Neuron (in vitro differentiated cells): ENCODE data around the gene CD58.

ENCODE experiments used
- H2AFZ ChIP-seq: one replicate; pipeline ENCODE4 v1.6.1; 2013; ENCODE audit warnings: low read depth, mild to moderate bottlenecking, inconsistent platforms, low read length, moderate library complexity
- H3K27me3 ChIP-seq: one replicate; pipeline ENCODE4 v1.6.1; 2013; ENCODE audit warnings: low read length; ENCODE audit not compliant: insufficient read depth
- H3K36me3 ChIP-seq: one replicate; pipeline ENCODE4 v1.6.1; 2013; ENCODE audit warnings: low read length; ENCODE audit not compliant: insufficient read depth
- H3K4me1 ChIP-seq: one replicate; pipeline ENCODE4 v1.6.1; 2013; ENCODE audit warnings: low read length; ENCODE audit not compliant: insufficient read depth
- H3K4me3 ChIP-seq: 2 replicates; pipeline ENCODE4 v1.5.1; 2013; ENCODE audit warnings: mild to moderate bottlenecking, low read length, moderate library complexity
- H3K9me3 ChIP-seq: one replicate; pipeline ENCODE4 v1.6.1; 2013; ENCODE audit warnings: low read length

CD58 gene

DNA sequence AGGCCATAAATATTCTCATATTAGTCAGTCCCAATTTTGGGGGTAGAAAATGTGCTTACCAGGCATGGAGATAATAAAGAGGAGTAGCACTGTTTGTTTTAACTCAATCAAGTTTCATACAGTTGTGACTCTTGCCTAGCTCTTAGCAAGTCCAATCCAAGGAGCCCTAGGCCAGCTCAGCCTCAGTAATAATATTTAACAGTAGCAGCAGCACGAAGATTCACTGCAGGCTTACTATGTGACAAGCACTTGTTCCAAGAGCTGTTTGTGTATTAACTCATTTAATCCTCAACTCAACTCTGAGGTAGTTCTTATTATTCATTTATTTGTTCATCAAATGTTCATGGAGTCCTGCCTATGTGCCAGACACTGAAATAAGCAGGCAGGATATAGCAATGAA, 12.3 kb downstream of the CD58 start:
- H3K4me3 ChIP-seq, result no peak overlapping the region
- no peaks in the 10 kb centered on the region for H3K36me3 ChIP-seq
- H3K4me1 ChIP-seq, result no peaks in the 10 kb centered on the region
- no peak overlapping the region for H2AFZ ChIP-seq
- H3K9me3 ChIP-seq, result peaks cover 4% of the 10 kb centered on the region
- H3K27me3 ChIP-seq, result no peaks in the 10 kb centered on the region

- Histone ChIP-seq H3K36me3 (no peaks in the 10 kb centered on the region), H3K27me3 (no peaks in the 10 kb centered on the region)
These were observed 12.7 kb downstream of the CD58 start for GRCh38 chr1:116558140-116558549.

DNA sequence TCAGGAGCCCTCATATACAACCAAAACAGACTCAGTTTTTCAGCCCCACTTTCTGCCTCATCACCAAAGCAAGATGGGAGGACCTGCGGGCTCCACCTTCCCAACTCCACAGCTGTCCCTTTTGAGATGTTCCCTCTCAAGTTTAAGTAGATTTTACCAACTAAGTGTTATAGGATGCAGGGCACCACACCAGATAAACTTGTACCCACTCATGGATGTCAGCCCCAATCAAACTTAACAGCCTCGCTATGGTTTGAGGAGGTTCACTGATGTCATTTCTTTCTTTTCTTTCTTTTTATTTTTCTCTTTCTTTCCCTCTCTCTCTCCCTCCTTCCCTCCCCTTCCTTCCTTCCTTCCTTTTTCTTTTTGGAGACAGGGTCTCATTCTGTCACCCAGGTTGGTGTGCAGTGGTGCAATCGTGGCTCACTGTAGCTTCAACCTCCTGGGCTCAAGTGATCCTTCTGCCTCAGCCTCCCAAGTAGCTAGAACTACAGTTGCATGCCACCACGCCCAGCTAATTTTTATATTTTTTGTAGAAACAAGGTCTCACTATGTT, 13.4 kb downstream of the CD58 start:
- Histone ChIP-seq H3K27me3 (no peaks in the 10 kb centered on the region), H3K4me3 (no peak overlapping the region), H2AFZ (no peak overlapping the region), H3K9me3 (no peaks in the 10 kb centered on the region), H3K4me1 (no peaks in the 10 kb centered on the region), H3K36me3 (no peaks in the 10 kb centered on the region)

More at GRCh38 chr1:116558140-116558549, 12.7 kb downstream of the CD58 start:
- Histone ChIP-seq H3K4me3 (no peak overlapping the region), H3K9me3 (peaks cover 3% of the 10 kb centered on the region), H2AFZ (no peak overlapping the region), H3K4me1 (no peaks in the 10 kb centered on the region)

DNA sequence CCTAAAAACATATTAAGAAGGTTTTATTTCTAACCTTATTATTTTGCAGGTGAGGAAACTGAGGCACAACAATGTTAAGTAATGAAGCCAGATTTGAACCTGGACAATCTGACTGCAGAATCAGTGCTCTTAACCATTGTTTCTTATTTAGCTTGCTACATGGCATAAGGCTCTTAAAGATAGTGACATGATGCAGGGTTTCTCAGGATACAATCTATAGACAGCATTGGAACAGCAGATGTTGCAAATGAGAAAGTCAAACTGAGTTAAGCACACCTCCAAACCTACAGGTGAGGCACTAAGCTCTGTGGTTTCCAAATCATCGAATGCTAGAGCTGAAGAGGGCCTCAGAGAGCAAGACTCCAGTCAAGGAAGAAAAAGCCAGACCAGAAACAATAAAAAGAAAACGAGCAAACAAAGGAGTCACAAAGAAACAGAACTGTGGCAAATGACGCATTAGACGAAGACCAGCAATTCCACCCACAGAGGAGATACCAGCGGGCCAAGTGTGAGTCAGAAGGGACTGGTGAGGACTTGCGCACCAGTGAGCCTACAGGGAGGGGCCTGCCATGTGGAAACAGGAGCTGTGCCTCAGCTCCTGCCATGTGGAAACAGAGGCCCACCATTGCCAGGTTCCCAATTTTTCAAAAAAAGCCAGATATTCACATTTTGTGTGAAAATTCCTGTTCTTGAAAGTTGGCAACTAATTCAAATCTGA, 14.4 kb downstream of the CD58 start:
- H3K4me1 ChIP-seq, result no peaks in the 10 kb centered on the region
- no peaks in the 10 kb centered on the region for H3K27me3 ChIP-seq
- no peak overlapping the region for H2AFZ ChIP-seq
- H3K4me3 ChIP-seq, result no peak overlapping the region
- H3K9me3 ChIP-seq, result no peaks in the 10 kb centered on the region
- H3K36me3 ChIP-seq, result no peaks in the 10 kb centered on the region

DNA sequence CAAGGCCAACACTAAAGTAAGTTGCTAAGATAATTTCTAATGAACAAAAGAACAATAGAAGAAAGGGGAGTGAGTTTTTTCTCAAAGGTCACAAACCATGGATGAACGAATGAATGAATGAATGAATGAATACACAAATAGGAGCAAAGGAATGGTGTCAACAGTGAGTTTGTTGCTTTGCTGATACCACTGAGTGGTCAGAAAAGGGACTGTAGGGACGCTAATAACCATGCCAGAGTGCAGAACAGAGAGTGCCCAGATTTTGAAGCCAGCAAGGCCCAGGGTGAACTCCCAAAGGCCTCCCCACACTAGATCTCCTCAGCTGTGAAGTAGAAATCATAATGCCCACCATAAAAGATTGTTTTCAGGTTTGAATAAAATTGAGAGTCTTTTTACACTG, 15.9 kb downstream of the CD58 start:
- Histone ChIP-seq H3K27me3 (no peaks in the 10 kb centered on the region), H2AFZ (no peak overlapping the region), H3K4me3 (no peak overlapping the region), H3K9me3 (no peaks in the 10 kb centered on the region), H3K36me3 (no peaks in the 10 kb centered on the region), H3K4me1 (no peaks in the 10 kb centered on the region)

DNA sequence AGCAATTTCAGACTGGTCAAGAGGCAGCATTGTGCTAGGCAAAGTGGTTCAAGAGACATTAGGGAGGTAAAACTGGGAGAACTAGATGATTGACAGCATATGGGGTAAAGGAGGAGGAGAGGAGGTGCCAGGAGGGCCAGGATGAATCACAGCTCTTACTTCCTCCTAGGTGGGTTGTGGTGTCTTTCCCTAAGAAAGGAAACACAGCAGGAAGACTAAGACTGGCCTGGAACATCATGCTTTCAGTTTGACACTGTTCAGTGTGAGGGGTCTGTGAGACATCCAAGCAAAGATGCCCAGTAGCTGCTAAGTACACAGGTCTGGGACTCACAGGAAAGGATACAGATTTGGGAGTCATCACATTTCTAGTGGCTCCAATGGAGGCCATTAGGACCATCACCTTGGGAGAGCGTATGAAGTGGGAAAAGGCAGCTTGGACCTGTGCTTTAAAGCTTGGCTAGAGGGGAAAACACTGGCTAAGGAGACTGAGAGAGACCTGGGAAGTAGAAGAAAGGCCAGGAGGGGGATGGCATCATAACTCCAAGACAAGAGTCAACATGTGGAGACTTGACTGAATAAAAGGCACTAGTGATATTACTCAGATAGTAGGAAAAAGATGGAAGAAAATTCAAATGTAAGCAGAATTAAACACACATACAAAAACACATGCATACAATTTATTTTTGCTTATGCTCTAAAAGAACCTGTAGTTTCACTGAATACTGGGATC, 17.3 kb downstream of the CD58 start:
- Histone ChIP-seq H2AFZ (no peak overlapping the region), H3K36me3 (no peaks in the 10 kb centered on the region), H3K4me1 (no peaks in the 10 kb centered on the region), H3K4me3 (no peak overlapping the region), H3K27me3 (no peaks in the 10 kb centered on the region), H3K9me3 (no peaks in the 10 kb centered on the region)

DNA sequence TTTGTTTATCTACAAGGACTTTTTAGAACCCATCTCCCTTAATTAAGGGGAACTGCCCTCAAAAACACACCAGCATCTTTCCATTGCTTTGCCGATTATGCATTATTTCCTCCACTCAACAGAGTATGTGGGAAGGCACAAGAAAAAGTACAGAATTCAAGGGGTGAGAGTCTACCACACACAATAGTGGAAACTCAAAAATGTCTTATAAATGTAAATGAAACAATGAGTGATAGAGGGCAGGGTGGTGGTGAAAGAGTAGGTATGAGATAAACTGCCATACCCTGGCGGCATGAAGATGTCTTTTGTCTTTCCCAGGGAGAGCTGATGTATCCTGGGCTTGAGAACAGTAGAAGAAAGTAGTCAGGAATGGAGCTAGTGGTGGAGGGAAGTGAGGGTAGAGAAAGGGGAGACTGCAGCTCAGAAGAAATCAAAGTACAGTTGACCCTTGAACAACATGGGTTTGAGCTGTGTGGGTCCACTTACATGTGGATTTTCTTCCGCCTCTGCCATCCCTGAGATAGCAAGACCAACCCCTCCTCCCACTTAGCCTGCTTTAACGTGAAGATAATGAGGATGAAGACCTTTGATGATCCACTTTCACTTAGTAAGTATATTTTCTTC, 24.4 kb downstream of the CD58 start:
- no peaks in the 10 kb centered on the region for H3K27me3 ChIP-seq
- no peak overlapping the region for H3K4me3 ChIP-seq
- H3K9me3 ChIP-seq, result no peaks in the 10 kb centered on the region
- H3K4me1 ChIP-seq, result no peaks in the 10 kb centered on the region
- no peaks in the 10 kb centered on the region for H3K36me3 ChIP-seq
- H2AFZ ChIP-seq, result no peak overlapping the region

GRCh38 chr1:116545359-116545705, 25.5 kb downstream of the CD58 start:
- no peak overlapping the region for H3K4me3 ChIP-seq
- no peaks in the 10 kb centered on the region for H3K27me3 ChIP-seq
- H3K4me1 ChIP-seq, result no peaks in the 10 kb centered on the region
- no peak overlapping the region for H2AFZ ChIP-seq
- no peaks in the 10 kb centered on the region for H3K9me3 ChIP-seq
- no peaks in the 10 kb centered on the region for H3K36me3 ChIP-seq

- Histone ChIP-seq H3K9me3 (no peaks in the 10 kb centered on the region), H3K27me3 (no peaks in the 10 kb centered on the region), H3K4me3 (no peak overlapping the region), H3K4me1 (no peaks in the 10 kb centered on the region), H2AFZ (no peak overlapping the region), H3K36me3 (no peaks in the 10 kb centered on the region)
These were observed 26.1 kb downstream of the CD58 start for GRCh38 chr1:116544588-116545358.

GRCh38 chr1:116540088-116540487, 30.7 kb downstream of the CD58 start:
- Histone ChIP-seq H3K36me3 (no peaks in the 10 kb centered on the region), H3K27me3 (no peaks in the 10 kb centered on the region), H3K9me3 (no peaks in the 10 kb centered on the region), H3K4me3 (no peak overlapping the region), H3K4me1 (no peaks in the 10 kb centered on the region), H2AFZ (no peak overlapping the region)

DNA sequence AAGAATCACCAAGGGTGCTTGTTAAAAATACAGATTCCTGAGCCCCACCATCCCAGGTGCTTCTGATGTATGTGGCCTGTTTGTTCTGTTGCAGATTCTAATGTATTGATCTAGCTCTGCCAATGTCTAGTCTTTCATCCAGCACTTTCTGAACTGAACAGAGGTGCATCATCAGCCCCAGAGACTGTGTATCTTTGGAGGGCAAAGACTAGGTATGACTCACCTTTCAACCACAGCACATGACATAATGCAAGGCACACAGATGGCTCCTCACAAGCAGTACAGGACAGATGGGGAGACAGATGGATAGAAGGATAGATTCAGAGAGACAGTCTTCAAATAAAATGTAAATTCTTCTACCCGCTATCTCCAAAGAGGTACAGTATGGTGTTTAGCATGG, 32.3 kb downstream of the CD58 start:
- no peaks in the 10 kb centered on the region for H3K4me1 ChIP-seq
- H2AFZ ChIP-seq, result no peak overlapping the region
- no peak overlapping the region for H3K4me3 ChIP-seq
- peaks cover 3% of the 10 kb centered on the region for H3K9me3 ChIP-seq
- no peaks in the 10 kb centered on the region for H3K36me3 ChIP-seq
- H3K27me3 ChIP-seq, result no peaks in the 10 kb centered on the region

DNA sequence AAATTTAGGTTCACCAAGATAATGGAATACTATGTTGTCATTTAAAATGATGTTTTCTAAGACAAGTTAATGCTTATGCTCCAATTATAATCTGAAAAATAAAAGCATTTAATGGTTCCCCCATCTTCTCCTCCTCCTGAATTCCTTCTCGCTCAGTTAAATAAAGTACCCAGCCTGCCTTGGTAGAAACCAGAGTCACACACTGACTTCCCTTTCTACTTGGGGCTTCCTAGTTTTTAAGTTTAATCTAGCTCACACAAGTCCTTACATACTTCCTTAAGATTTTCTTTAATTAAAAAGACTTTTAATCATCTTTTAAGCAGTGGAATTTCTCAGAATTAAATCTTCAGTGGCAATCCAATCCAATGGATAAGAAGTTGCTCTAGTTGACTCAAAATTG, 32.9 kb downstream of the CD58 start:
- Histone ChIP-seq H3K4me3 (no peak overlapping the region), H3K4me1 (no peaks in the 10 kb centered on the region), H3K9me3 (peaks cover 4% of the 10 kb centered on the region), H2AFZ (no peak overlapping the region), H3K36me3 (no peaks in the 10 kb centered on the region), H3K27me3 (no peaks in the 10 kb centered on the region)
